BE2C (cell line): ENCODE data around the gene SNAPC4.

Experiments
- DNase-seq: peaks from one replicate; pipeline ENCODE4 v3.0.0-alpha.2; 2020
- H3K27me3 ChIP-seq: fragments of 250-450 bp; sonication (Bioruptor Pico); 2 replicates; pipeline ENCODE4 v1.5.1; 2020; ENCODE audit warnings: mild to moderate bottlenecking
- H3K36me3 ChIP-seq: fragments of 250-450 bp; sonication (Bioruptor Pico); 2 replicates; pipeline ENCODE4 v1.5.1; 2020; ENCODE audit warnings: mild to moderate bottlenecking
- H3K4me1 ChIP-seq: fragments of 250-450 bp; sonication (Bioruptor Pico); 2 replicates; pipeline ENCODE4 v1.5.1; 2020
- H3K4me3 ChIP-seq: 2 replicates; pipeline ENCODE4 v1.5.1; 2011; ENCODE audit warnings: low read depth, low read length
- H3K9me3 ChIP-seq: fragments of 250-450 bp; sonication (Bioruptor Pico); 2 replicates; pipeline ENCODE4 v1.5.1; 2020
- CTCF ChIP-seq: IDR thresholded peaks from 2 replicates; pipeline ENCODE4 v1.5.1; 2012; ENCODE audit warnings: mild to moderate bottlenecking, low read depth, low read length

Gene SNAPC4

DNA sequence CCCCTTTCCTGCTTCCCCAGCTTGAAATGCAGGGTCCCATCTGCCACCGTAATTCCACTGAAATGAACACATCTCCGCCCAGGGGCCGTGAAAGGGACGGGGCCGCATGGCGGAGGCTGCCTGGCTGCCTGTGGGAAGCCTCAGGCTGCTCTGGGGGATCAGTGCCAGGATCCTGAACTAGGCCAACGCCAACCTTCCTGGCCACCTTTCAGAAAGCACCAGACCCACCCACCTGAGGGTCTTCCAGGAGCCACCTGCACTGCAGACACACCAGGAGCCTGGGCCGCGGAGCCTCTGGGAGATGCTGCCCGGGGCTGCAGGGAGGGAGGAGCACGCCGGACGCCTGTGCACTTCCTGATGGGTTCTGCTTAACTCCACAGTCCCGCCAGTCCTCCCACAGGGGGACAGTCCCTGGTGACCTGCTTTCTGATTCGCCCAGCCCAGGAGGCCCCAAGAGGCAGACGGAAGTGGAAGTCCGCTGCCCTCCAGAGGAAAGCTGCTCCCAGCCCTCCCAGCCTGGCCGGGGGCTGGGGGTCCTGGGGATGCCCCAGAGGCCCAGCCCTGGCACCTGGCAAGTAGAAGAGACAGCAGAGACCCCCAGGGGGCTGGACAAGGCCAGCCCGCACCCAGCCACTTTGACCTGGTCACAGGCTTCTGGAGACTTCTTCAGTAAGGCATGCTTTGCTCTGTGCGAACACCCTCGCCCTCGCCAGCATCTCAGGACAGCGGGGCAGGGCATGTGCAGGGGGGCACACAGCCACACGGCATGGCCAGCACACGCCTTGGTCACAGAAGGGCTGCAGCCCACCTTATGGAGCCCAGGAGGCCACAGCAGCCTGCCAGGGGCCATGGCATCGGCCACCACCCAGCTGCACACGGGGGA, 26.4 kb downstream of the SNAPC4 start, which contains the start of gene CARD9:
CARD9 (minus strand) TSS at position 370 of the 883 bp plus-strand sequence. CDS start 1,591 bp downstream, outside the sequence.
- peaks cover 21% of the 10 kb centered on the region for H3K36me3 ChIP-seq
- peak within 1 kb of the TSS; percentile 62 for H3K4me3 ChIP-seq
- no peaks in the 10 kb centered on the region for H3K9me3 ChIP-seq
- DNase-seq = peak; percentile 69
- H3K4me1 ChIP-seq = peaks cover 18% of the 10 kb centered on the region
- no peak for TF ChIP-seq CTCF
- no peaks in the 10 kb centered on the region for H3K27me3 ChIP-seq

DNA sequence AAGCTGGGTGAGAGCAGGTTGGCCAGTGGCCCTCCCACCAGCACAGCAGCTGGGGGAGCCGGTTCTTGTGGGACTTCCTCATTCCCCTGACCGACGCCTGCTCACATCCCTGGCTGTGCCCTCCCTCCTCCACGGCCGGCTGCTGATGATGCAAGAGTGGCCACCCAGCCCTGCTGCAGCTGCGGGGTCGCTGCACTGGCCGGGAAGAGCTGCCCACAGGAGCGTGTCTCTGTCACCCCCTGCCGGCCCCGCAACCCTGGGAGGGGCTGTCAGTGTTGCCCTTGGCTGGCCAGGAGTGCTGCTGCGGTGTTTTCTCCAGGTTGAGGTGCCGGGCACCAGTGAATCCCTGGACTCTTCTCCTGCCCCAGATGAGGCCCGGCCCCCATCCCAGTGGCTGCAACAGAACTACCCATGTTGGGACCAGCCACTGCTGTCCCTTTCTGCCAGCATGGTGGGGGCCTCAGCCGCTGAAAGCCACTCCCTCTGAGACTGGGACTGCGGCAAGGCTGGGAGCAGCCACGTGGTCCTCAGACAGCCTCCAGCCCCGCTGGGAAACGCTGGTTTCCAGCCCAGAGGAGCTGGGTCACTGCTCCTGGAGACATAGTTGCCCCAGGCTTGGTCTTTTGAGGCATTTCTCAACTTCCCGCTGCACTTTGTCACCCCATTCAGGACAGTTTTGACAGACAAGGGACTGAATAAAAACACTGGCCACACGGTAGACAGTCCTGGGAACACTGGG, 27.2 kb downstream of the SNAPC4 start:
- peak overlapping the region; percentile 62 for H3K4me3 ChIP-seq
- H3K36me3 ChIP-seq = peaks cover 18% of the 10 kb centered on the region
- H3K27me3 ChIP-seq = no peaks in the 10 kb centered on the region
- no peaks in the 10 kb centered on the region for H3K9me3 ChIP-seq
- peak; percentile 56 for TF ChIP-seq CTCF
- DNase-seq = peak; percentile 76
- peaks cover 18% of the 10 kb centered on the region for H3K4me1 ChIP-seq

DNA sequence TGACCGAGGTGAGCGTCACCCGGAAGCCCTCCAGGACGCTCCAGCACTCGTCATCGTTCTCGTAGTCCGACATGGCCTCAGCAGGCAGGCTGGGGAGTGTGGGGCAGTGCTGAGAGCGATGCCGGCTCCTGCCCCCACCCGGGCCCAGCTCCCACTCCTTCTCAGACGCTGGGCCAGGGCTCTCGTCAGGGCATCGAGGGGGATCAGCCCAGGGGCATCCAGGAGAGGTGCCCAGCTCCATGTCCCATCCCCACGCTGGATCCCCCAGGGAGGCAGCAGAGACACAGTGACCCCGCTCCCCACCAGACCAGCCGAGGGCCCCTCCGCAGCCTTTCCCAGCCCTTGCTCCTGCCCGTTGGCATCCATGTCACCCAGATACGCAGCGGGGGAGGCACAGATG, 28.0 kb downstream of the SNAPC4 start:
- Histone ChIP-seq H3K36me3 (peaks cover 18% of the 10 kb centered on the region), H3K9me3 (no peaks in the 10 kb centered on the region), H3K4me1 (peaks cover 18% of the 10 kb centered on the region), H3K27me3 (no peaks in the 10 kb centered on the region), H3K4me3 (peak overlapping the region; percentile 62)
- TF ChIP-seq CTCF = no peak
- no peak for DNase-seq

- no peaks in the 10 kb centered on the region for H3K9me3 ChIP-seq
- DNase-seq = no peak
- no peak overlapping the region for H3K4me3 ChIP-seq
- H3K4me1 ChIP-seq = peaks cover 18% of the 10 kb centered on the region
- no peaks in the 10 kb centered on the region for H3K27me3 ChIP-seq
- TF ChIP-seq CTCF = no peak
- peaks cover 18% of the 10 kb centered on the region for H3K36me3 ChIP-seq
These were observed 28.5 kb downstream of the SNAPC4 start for GRCh38 chr9:136371533-136371880.

DNA sequence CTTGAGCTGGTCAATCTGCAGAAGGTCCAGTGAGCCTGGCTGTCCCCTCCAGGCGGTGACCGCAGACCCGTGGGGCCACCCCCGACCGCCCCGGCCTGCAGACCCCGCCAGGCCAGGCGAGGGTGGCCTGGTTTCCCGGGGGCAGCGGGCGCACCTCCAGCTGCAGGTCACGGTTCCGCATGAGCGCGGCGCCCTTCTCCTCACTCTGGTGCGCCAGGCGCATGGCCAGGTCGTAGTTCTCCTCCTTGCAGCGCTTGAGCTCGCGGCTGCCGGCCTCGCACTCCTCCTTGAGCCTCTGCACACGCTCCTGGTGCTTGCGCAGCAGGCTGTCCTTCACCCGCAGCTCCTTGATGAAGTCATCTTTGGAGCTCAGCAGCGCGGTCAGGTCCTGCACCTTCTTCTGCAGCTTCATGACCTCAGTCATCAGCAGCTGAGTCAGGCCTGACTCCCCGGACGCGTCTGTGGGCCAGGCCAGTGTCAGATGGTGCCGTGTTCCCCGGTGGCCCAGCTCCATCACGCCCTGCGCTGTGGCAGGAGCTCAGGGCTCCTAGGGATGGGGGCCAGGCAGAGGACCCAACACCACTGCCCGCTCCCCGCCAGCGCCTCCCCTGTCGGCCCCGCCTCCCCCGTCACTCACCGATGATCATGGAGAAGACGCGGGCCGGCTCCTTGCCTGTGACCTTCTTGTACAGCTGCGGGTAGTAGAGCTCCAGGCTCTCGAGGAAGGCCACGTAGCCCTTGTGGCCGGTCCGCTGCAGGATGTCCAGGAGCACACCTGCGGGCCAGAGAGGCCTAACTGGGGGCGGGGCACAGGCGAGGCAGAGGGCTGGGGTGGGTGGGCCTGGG, 29.1 kb downstream of the SNAPC4 start:
- H3K36me3 ChIP-seq = peaks cover 16% of the 10 kb centered on the region
- H3K4me3 ChIP-seq = no peak overlapping the region
- no peak for TF ChIP-seq CTCF
- DNase-seq = no peak
- peaks cover 18% of the 10 kb centered on the region for H3K4me1 ChIP-seq
- no peaks in the 10 kb centered on the region for H3K27me3 ChIP-seq
- H3K9me3 ChIP-seq = no peaks in the 10 kb centered on the region
